ENCODE measurements around the gene CDYL. TPM values are rescaled to one million over a fixed set of nuclear protein-coding genes. Genes with fewer than 3 reads are reported as not detected.
"Not testable (repeated sequence)": the region's sequence is repeated elsewhere in the genome, so short reads cannot be mapped to it uniquely, and the experiment has no call there.

The CDYL gene
- total RNA-seq, 4 donors from 2014 or later: 32.1 to 61.4 (median 39.0) TPM

GRCh38 chr6:4856785-4857184 is 80.6 kb downstream of the CDYL start:
- no peak for DNase-seq (ENCODE audit: low spot score in 2 of 2)
- intact Hi-C loops (cut with DNase I; ENCODE audit: low total_unique reads): no loop called here
- H3K4me3 ChIP-seq (ENCODE audit: low read depth, poor library complexity, severe bottlenecking): no peak overlapping the region
- TF ChIP-seq POLR2A (IDR thresholded peaks at IDR 0.05) (no peak), CTCF (IDR thresholded peaks at IDR 0.05) (no peak)
- WGBS, 2 donors: 89 to 94% methylated on average over 3 of the region's 3 CpGs

- DNase-seq (ENCODE audit: low spot score in 2 of 2): no peak
- intact Hi-C loops (cut with DNase I; ENCODE audit: low total_unique reads): no loop called here
- no peak overlapping the region for H3K4me3 ChIP-seq (ENCODE audit: low read depth, poor library complexity, severe bottlenecking)
- no peak for TF ChIP-seq POLR2A (IDR thresholded peaks at IDR 0.05)
- TF ChIP-seq CTCF (IDR thresholded peaks at IDR 0.05): no peak
- 68 to 75% methylated on average over 8 of the region's 8 CpGs for WGBS, 2 donors
These were observed 82.2 kb downstream of the CDYL start for GRCh38 chr6:4858194-4859015.

GRCh38 chr6:4860387-4860786 is 84.2 kb downstream of the CDYL start:
- intact Hi-C loops (cut with DNase I; ENCODE audit: low total_unique reads): no loop called here
- H3K4me3 ChIP-seq (ENCODE audit: low read depth, poor library complexity, severe bottlenecking): no peak overlapping the region
- 98 to 99% methylated on average over 2 of the region's 2 CpGs for WGBS, 2 donors
- DNase-seq (ENCODE audit: low spot score in 2 of 2): no peak
- TF ChIP-seq POLR2A (IDR thresholded peaks at IDR 0.05) (no peak), CTCF (IDR thresholded peaks at IDR 0.05) (no peak)

GRCh38 chr6:4861564-4861963 is 85.4 kb downstream of the CDYL start:
- intact Hi-C loops (cut with DNase I; ENCODE audit: low total_unique reads): no loop called here
- WGBS, 2 donors: 88 to 92% methylated on average over 3 of the region's 3 CpGs
- TF ChIP-seq CTCF (IDR thresholded peaks at IDR 0.05): no peak
- TF ChIP-seq POLR2A (IDR thresholded peaks at IDR 0.05): no peak
- no peak overlapping the region for H3K4me3 ChIP-seq (ENCODE audit: low read depth, poor library complexity, severe bottlenecking)
- DNase-seq (ENCODE audit: low spot score in 2 of 2): no peak

GRCh38 chr6:4864519-4864918 is 88.3 kb downstream of the CDYL start:
- H3K4me3 ChIP-seq (ENCODE audit: low read depth, poor library complexity, severe bottlenecking): no peak overlapping the region
- no peak for DNase-seq (ENCODE audit: low spot score in 2 of 2)
- WGBS, 2 donors: 95 to 96% methylated on average over 3 of the region's 3 CpGs
- no peak for TF ChIP-seq POLR2A (IDR thresholded peaks at IDR 0.05)
- TF ChIP-seq CTCF (IDR thresholded peaks at IDR 0.05): no peak
- intact Hi-C loops (cut with DNase I; ENCODE audit: low total_unique reads): no loop called here

GRCh38 chr6:4865006-4865405 is 88.8 kb downstream of the CDYL start:
- intact Hi-C loops (cut with DNase I; ENCODE audit: low total_unique reads); DNase-seq (ENCODE audit: low spot score in 2 of 2); H3K4me3 ChIP-seq (ENCODE audit: low read depth, poor library complexity, severe bottlenecking): not testable (repeated sequence)
- WGBS, 2 donors: 99% methylated on average over 4 of the region's 4 CpGs

Measured in lower leg skin (tissue), 4 donors.